Thyroid gland (tissue), 4 donors: Measurements from ENCODE around the gene TRPM2. TPM values are rescaled to one million over a fixed set of nuclear protein-coding genes. Genes with fewer than 3 reads are reported as not detected.

ENCODE experiments used
- DNase-seq, 2 donors: peaks; one replicate each; pipeline ENCODE4 v3.0.0-alpha.2; 2019
- H3K27ac ChIP-seq, 3 donors: fragments of 200-600 bp; sonication (generic); 1 replicate in 2 of 3; 2 replicates in 1 of 3; pipeline ENCODE4 v1.5.1; 2016 to 2019; ENCODE audit warnings: mild to moderate bottlenecking in 1 of 3, moderate library complexity in 1 of 3
- H3K27me3 ChIP-seq: fragments of 200-600 bp; sonication (generic); one replicate; pipeline ENCODE4 v1.5.1; 2019
- H3K36me3 ChIP-seq, 2 donors: fragments of 200-600 bp; sonication (generic); one replicate each; pipeline ENCODE4 v1.5.1; 2016 to 2019
- H3K4me1 ChIP-seq, 2 donors: fragments of 200-600 bp; sonication (generic); one replicate each; pipeline ENCODE4 v1.5.1; 2017 to 2019
- H3K4me3 ChIP-seq, 3 donors: fragments of 200-600 bp; sonication (generic); replicated peaks in 1 of 3; 1 replicate in 2 of 3; 2 replicates in 1 of 3; pipeline ENCODE4 v1.5.1; 2016; ENCODE audit warnings: mild to moderate bottlenecking in 1 of 3
- H3K9me3 ChIP-seq: fragments of 200-600 bp; sonication (generic); one replicate; pipeline ENCODE4 v1.5.1; 2017
- POLR2A ChIP-seq, 2 donors: fragments of 450-650 bp; IDR thresholded peaks; one replicate each; pipeline ENCODE4 v1.6.1; 2017; ENCODE audit warnings: antibody characterized with exemption in 2 of 2, mild to moderate bottlenecking in 2 of 2, moderate library complexity in 1 of 2
- WGBS, 2 donors: methylation state at CpG; one replicate each; pipeline ENCODE4 v1.1.5; 2017; 5-methylcytosine and 5-hydroxymethylcytosine counted together
- intact Hi-C: fragments of 100-400 bp; cut with DNase I; formaldehyde crosslinking; loops from one replicate; pipeline ENCODE4 v1.15.1; 2023
- total RNA-seq, 4 donors: library from RNA; depleted of rRNA; stranded (reverse); fragments of >200 nt; gene quantifications; one replicate each; pipeline ENCODE4 v1.2.3, GENCODE V29; 2016
- TF ChIP-seq, protein P1 (sequence below), 6 experiments: fragments of 200-600 bp in 3 of 6; fragments of 450-650 bp in 3 of 6; sonication (generic) in 3 of 6; IDR thresholded peaks; one replicate each; pipeline ENCODE4 v1.5.1; 2016 to 2019; ENCODE audit warnings: antibody characterized with exemption in 6 of 6, mild to moderate bottlenecking in 2 of 6, inconsistent platforms in 1 of 6, moderate library complexity in 1 of 6

Gene TRPM2
- total RNA-seq, 4 donors from 2014 or later, result 0.67 to 2.6 (median 0.88) TPM

DNA sequence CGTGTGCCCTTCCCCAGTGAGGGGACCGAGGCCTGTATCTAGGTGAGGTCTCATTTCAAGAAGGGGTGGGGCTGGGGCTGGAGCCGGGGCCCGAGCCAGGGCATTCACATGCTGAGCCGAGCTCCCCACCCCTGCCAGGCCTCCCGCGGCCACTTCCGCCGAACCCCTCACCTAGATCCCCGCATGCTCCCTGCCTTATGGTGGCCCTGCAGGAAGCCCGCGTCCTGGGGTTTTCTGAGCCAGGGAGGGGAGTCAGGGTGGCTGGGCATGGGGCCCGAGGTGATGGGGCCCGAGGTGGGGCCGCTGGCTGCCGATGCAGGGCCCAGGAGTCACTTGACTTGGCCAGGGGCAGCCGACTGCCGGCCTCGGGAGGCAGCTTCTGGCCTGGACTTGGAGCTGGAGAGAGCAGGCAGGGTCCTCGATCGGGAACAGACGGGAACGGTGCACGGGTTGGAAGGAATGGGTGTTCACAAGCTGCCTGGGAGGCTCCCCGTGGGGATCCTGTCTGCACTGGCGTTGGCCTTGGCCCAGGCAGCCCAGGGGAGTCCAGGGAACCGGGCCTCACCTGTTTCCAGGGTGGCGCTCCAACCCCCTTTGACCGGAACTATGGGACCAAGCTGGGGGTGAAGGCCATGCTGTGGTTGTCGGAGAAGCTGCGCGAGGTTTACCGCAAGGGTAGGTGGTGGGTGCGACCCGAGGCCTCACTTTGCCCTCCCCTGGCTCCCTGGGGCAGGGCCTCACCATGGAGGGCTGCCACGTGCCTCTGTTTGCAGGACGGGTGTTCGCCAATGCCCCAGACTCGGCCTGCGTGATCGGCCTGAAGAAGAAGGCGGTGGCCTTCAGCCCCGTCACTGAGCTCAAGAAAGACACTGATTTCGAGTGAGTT is 27.8 kb upstream of the TRPM2 start:
- 94 to 96% methylated on average over 25 to 33 of the region's 44 CpGs for WGBS, 2 donors
- peaks cover 5 to 6% of the 10 kb centered on the region in 2 donors for H3K4me1 ChIP-seq
- no peak for TF ChIP-seq POLR2A (IDR thresholded peaks at IDR 0.05)
- TF ChIP-seq, protein P1, sequence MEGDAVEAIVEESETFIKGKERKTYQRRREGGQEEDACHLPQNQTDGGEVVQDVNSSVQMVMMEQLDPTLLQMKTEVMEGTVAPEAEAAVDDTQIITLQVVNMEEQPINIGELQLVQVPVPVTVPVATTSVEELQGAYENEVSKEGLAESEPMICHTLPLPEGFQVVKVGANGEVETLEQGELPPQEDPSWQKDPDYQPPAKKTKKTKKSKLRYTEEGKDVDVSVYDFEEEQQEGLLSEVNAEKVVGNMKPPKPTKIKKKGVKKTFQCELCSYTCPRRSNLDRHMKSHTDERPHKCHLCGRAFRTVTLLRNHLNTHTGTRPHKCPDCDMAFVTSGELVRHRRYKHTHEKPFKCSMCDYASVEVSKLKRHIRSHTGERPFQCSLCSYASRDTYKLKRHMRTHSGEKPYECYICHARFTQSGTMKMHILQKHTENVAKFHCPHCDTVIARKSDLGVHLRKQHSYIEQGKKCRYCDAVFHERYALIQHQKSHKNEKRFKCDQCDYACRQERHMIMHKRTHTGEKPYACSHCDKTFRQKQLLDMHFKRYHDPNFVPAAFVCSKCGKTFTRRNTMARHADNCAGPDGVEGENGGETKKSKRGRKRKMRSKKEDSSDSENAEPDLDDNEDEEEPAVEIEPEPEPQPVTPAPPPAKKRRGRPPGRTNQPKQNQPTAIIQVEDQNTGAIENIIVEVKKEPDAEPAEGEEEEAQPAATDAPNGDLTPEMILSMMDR (IDR thresholded peaks at IDR 0.05), result no peak
- H3K36me3 ChIP-seq, result peaks cover 33 to 42% of the 10 kb centered on the region in 2 donors
- H3K4me3 ChIP-seq, result no peak overlapping the region
- intact Hi-C loops, result no loop called here
- no peak overlapping the region for H3K27ac ChIP-seq
- DNase-seq, result no peak
- H3K27me3 ChIP-seq, result no peaks in the 10 kb centered on the region
- H3K9me3 ChIP-seq, result no peaks in the 10 kb centered on the region

DNA sequence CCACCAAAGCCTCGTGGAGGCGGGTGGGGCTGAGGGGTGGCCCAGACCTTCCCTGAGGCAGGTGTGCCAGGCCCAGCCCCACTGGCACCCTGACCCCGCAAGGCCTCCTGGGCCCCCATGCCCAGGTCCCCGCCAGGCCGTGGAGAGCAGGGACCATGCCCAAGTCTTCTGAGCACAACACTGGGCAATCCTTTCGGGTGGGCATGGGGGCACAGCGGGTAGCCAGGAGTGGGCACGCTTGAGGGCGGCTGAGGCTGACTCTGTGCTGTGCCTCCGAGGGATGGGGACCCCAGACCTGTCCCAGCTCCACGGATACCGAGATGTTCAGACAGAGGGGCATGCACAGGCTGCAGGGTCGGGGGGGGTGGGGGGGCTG is 27.2 kb upstream of the TRPM2 start:
- H3K27me3 ChIP-seq, result no peaks in the 10 kb centered on the region
- H3K9me3 ChIP-seq, result no peaks in the 10 kb centered on the region
- H3K27ac ChIP-seq, result no peak overlapping the region
- no peak for DNase-seq
- peaks cover 33 to 42% of the 10 kb centered on the region in 2 donors for H3K36me3 ChIP-seq
- no peak overlapping the region for H3K4me3 ChIP-seq
- TF ChIP-seq, protein P1 (IDR thresholded peaks at IDR 0.05), result no peak
- no peak for TF ChIP-seq POLR2A (IDR thresholded peaks at IDR 0.05)
- 86 to 93% methylated on average over 6 to 12 of the region's 13 CpGs for WGBS, 2 donors
- peaks cover 5 to 6% of the 10 kb centered on the region in 2 donors for H3K4me1 ChIP-seq
- intact Hi-C loops, result no loop called here

GRCh38 chr21:44326716-44327602 is 26.5 kb upstream of the TRPM2 start:
- 94% methylated on average over 6 to 15 of the region's 26 CpGs for WGBS, 2 donors
- intact Hi-C loops, result no loop called here
- TF ChIP-seq, protein P1 (IDR thresholded peaks at IDR 0.05), result no peak
- TF ChIP-seq POLR2A (IDR thresholded peaks at IDR 0.05), result no peak

DNA sequence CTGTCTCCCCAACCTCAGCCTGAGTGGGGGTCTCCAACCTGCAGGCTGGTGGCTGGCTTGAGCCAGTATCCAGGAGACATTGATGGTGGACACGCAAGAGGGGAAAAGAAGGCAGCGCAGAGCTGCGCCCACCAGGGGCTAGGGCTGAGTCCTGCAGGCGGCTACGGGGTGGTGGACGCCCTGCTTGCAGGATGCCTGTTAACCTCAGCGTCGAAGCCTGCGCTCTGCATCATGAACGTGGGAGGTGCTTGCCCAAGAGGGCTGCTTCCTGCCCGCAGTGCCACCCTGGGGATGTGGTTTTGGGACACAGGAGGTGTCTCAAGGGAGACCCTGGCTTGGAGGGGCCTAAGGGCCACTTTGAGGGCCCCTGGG is 25.8 kb upstream of the TRPM2 start:
- WGBS, 2 donors, result 97 to 98% methylated on average over 9 to 11 of the region's 11 CpGs
- Histone ChIP-seq H3K36me3 (peaks cover 34 to 35% of the 10 kb centered on the region in 2 donors), H3K9me3 (no peaks in the 10 kb centered on the region), H3K27ac (no peak overlapping the region), H3K4me3 (no peak overlapping the region), H3K27me3 (no peaks in the 10 kb centered on the region), H3K4me1 (peaks cover 5 to 6% of the 10 kb centered on the region in 2 donors)
- no peak for DNase-seq
- intact Hi-C loops, result no loop called here
- TF ChIP-seq, protein P1 (IDR thresholded peaks at IDR 0.05), result no peak
- TF ChIP-seq POLR2A (IDR thresholded peaks at IDR 0.05), result no peak

More at GRCh38 chr21:44326716-44327602, 26.5 kb upstream of the TRPM2 start:
- no peak overlapping the region for H3K4me3 ChIP-seq
- H3K4me1 ChIP-seq, result peaks cover 5 to 6% of the 10 kb centered on the region in 2 donors
- H3K36me3 ChIP-seq, result peaks cover 34 to 37% of the 10 kb centered on the region in 2 donors
- no peak overlapping the region for H3K27ac ChIP-seq
- no peaks in the 10 kb centered on the region for H3K27me3 ChIP-seq
- DNase-seq, result no peak
- no peaks in the 10 kb centered on the region for H3K9me3 ChIP-seq
